T-helper 17 cell (primary cell): Measurements from ENCODE around the gene BAIAP2L2. TPM values are rescaled to one million over a fixed set of nuclear protein-coding genes. Genes with fewer than 3 reads are reported as not detected.

ENCODE experiments used
- ATAC-seq: fragments of 150-1000 bp; cut with Tn5 transposase; 2 replicates; pipeline ENCODE4 v1.10.0; 2021; ENCODE audit warnings: mild to moderate bottlenecking, moderate library complexity
- DNase-seq, 3 donors: peaks; one replicate each; pipeline versions ENCODE4 v3.0.0 to v3.0.0-alpha.2; 2020 to 2021
- H3K9me3 ChIP-seq: one replicate; pipeline ENCODE4 v1.7.0; 2013; ENCODE audit warnings: low read length, mild to moderate bottlenecking; ENCODE audit not compliant: control insufficient read depth, poor library complexity, severe bottlenecking
- H3K27ac Mint-ChIP-seq: one replicate; pipeline ENCODE4 v1.8.0; 2022; ENCODE audit warnings: mild to moderate bottlenecking, moderate library complexity, mixed read lengths
- H3K27me3 Mint-ChIP-seq: one replicate; pipeline ENCODE4 v1.8.0; 2022; ENCODE audit warnings: mixed read lengths
- H3K36me3 Mint-ChIP-seq: one replicate; pipeline ENCODE4 v1.8.0; 2022; ENCODE audit warnings: low read depth, mixed read lengths
- H3K4me1 Mint-ChIP-seq: one replicate; pipeline ENCODE4 v1.8.0; 2022; ENCODE audit warnings: mild to moderate bottlenecking, mixed read lengths
- H3K4me3 Mint-ChIP-seq: one replicate; pipeline ENCODE4 v1.8.0; 2022; ENCODE audit warnings: mild to moderate bottlenecking, moderate library complexity, mixed read lengths
- total RNA-seq, 4 donors: library from RNA in 2 of 4; stranded (reverse) in 2 of 4; gene quantifications; one replicate each; pipeline ENCODE4 v1.2.3 and lab custom pipeline; 2022 to 2026

The BAIAP2L2 gene
- total RNA-seq, 2 donors from 2014 or later, result 0.86 to 1.3 TPM

DNA sequence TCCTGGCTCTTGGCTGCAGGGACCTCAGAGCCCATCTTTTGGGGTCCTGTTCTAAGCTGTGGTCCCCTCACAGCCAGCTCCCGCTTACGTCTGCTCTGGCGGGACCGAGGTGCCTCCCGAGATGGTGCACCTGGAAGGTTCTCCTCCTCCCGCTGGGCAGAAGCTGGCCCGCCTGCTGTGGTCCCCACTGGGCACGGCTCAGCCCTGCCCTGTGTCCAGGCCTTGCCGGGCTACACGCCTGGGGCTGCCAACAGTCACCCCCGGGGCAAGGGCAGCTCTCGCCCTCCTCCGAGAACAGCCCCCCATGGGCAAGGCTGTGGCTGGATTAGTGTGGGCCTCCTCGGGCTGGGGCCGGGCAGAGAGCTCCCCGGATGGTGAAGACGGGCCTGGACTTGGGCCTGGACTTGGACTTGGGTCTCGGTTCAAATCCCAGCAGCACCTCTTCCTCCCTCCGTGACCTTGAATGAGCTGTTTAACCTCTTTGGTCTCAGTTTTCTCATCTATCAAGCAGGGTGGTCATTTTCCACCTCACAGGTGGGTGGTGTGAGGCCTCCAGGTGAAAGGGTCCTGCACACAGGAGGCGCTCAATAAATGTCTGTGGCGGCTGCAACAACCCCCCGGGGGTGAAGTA is 998 bp downstream of the BAIAP2L2 start:
- no peaks in the 10 kb centered on the region for H3K9me3 ChIP-seq
- Mint-ChIP-seq H3K36me3 (peaks cover 4% of the 10 kb centered on the region), H3K27me3 (no peaks in the 10 kb centered on the region), H3K4me3 (peak overlapping the region; percentile 66), H3K27ac (peak overlapping the region; percentile 54), H3K4me1 (peaks cover 13% of the 10 kb centered on the region)
- DNase-seq (no peak), ATAC-seq (no peak)

DNA sequence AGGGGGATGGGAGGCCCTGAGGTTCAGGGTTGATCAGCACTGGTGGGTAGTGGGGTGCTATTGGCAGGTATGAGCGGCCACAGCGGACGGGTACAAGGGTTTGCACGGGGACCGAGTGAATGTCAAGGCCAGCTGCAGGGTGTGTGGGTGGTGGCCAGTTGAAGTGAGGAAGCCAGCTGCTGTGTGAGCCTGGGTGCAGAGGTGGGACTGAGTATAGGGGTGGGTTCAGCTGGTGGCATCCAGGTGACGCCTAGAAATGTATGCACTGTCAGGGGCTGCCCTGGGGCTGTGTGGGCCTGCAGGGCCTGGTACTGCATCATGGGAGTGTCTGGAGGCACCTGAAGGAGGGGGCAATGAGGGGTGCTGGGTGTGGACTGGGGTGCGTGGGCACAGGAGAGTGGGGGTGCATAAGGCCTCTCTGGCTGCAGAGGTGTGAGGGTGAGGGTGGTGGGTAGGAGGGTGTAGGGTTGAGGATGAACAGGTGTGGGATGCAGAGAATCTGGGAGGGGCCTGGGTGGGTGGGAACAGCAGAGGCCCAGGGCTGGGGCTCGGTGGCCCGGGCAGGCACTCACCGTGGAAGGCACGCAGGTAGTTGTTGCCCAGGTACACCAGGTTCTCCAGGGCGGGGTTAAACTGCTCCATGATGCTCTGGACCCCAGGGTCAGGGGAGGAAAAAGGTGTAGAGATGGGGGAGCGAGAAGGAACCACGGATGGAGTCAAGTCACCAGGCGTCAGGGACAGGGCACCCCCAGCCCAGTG is 1.7 kb downstream of the BAIAP2L2 start:
- Mint-ChIP-seq H3K27me3 (no peaks in the 10 kb centered on the region), H3K27ac (no peak overlapping the region), H3K36me3 (peaks cover 2% of the 10 kb centered on the region), H3K4me1 (peaks cover 14% of the 10 kb centered on the region), H3K4me3 (peak overlapping the region; percentile 73)
- DNase-seq (no peak), ATAC-seq (peak; percentile 20)
- no peaks in the 10 kb centered on the region for H3K9me3 ChIP-seq

DNA sequence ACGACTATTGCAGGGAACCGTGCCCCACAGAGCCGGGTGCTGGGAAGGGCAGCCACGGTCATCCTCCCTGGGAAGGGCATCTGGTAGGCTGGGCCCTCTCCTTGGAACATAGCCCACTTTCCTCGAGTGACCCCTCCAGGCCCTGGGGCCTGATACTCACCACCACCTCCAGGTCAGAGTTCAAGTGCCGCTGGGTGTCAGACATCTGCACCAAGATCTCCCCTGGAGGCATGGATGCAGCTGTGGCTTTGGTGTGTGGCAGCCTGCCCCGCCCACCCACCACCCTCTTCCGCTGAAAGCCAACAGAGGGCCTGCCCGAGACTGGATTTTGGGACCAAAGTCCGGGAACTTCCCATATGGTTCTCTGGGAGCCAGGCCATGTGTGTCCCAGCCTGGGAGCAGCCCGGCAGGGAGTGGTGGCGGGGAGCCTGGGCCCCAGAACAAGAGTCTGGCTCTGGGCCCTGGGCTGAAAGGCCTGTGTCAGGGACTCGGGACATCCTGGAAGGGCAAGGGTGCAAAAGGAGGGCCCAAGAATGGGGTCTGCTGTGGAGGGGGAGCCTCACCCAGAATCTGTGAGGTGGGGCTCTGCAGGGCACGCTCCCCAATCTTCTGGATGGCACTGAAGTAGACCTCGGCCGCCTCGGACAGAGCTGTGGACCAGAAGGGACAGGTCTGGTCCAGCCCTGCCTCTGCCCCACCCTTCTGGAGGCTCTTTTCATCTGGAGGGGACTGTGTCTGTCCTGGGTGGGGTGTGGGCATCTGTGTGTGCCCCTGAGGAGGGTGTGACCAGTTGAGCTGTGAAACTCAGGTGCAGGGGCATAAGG is 2.6 kb downstream of the BAIAP2L2 start:
- H3K27ac Mint-ChIP-seq, result peak overlapping the region; percentile 43
- DNase-seq, result no peak
- peaks cover 14% of the 10 kb centered on the region for H3K4me1 Mint-ChIP-seq
- ATAC-seq, result no peak
- H3K27me3 Mint-ChIP-seq, result no peaks in the 10 kb centered on the region
- H3K9me3 ChIP-seq, result no peaks in the 10 kb centered on the region
- H3K36me3 Mint-ChIP-seq, result peaks cover 2% of the 10 kb centered on the region
- peak overlapping the region; percentile 73 for H3K4me3 Mint-ChIP-seq

DNA sequence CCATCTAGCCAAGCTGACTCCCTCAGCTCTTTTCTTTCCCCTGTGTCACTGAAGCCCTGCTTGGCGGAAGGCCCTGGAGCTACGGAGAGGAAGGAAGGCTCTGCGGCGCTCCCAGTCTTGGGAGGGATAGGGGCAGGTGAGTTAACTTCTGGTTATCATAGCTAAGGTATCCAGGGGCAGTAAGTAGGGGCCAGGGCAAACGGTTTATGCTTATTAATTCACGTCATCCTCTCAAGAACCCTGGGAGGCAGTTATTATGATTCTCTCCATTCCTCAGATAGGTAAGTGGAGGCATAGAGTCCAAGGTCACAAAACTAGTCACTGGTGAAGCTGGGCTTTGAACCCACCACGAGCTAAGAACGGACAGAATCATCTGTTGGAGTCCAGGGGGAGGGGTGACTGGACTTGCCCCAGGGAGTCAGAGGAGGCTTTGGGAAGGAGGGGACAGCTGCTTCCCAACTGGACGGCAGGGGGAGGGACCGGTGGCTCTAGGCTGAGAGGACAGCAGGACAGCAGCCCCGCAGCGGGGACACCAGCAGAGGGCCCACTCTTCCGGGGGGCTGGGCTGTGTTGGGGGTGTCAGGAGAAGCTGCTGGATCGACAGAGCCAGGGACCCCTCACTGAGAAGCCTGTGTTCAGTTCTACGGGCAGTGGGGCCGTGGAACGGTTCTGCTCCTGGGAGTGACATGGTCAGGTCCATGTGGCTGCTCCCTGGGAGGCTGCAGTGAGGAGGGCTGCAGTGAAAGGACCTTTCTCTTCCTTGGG is 3.5 kb downstream of the BAIAP2L2 start:
- H3K27me3 Mint-ChIP-seq, result no peaks in the 10 kb centered on the region
- H3K36me3 Mint-ChIP-seq, result no peaks in the 10 kb centered on the region
- DNase-seq (no peak), ATAC-seq (no peak)
- no peak overlapping the region for H3K27ac Mint-ChIP-seq
- H3K9me3 ChIP-seq, result no peaks in the 10 kb centered on the region
- peaks cover 15% of the 10 kb centered on the region for H3K4me1 Mint-ChIP-seq
- no peak overlapping the region for H3K4me3 Mint-ChIP-seq

DNA sequence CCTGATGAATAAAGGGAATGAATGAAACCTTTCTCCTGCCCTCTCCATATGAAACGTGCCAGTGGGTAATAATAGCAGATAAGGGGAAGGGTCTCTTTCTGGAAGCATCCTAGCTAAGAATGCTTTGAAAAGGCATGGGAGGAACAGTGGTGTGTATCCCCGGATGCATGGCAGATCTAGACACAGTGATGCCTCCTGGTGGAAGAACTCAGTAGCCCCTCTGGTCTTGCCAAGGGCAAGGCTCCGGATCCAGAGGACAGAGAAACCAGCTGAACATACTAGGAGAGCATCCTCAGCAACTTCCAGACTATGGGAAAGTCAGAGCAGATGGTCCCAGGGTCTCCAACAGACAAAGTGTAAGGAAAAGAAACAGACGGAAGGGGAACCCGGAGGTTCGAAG is 6.4 kb downstream of the BAIAP2L2 start:
- no peak for DNase-seq
- no peaks in the 10 kb centered on the region for H3K9me3 ChIP-seq
- Mint-ChIP-seq H3K4me3 (no peak overlapping the region), H3K4me1 (peaks cover 20% of the 10 kb centered on the region), H3K27ac (no peak overlapping the region), H3K36me3 (no peaks in the 10 kb centered on the region), H3K27me3 (no peaks in the 10 kb centered on the region)
- ATAC-seq, result no peak

DNA sequence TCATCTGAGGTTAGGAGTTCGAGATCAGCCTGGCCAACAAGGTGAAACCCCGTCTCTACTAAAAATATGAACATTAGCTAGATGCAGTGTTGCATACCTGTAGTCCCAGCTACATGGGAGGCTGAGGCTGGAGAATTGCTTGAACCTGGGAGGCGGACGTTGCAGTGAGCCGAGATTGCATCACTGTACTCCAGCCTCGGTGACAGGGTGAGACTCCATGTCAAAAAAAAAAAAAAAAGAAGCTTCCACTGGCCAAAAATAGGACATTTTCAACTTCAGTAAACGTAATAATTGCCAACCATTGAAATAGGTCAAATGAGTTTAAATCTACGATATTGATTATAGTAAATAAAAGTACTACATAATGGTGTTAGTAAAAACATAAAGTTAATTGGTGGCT is 6.8 kb downstream of the BAIAP2L2 start:
- Mint-ChIP-seq H3K27ac (no peak overlapping the region), H3K4me3 (no peak overlapping the region), H3K4me1 (peaks cover 19% of the 10 kb centered on the region), H3K27me3 (no peaks in the 10 kb centered on the region), H3K36me3 (no peaks in the 10 kb centered on the region)
- H3K9me3 ChIP-seq, result no peaks in the 10 kb centered on the region
- ATAC-seq, result no peak
- DNase-seq, result no peak

DNA sequence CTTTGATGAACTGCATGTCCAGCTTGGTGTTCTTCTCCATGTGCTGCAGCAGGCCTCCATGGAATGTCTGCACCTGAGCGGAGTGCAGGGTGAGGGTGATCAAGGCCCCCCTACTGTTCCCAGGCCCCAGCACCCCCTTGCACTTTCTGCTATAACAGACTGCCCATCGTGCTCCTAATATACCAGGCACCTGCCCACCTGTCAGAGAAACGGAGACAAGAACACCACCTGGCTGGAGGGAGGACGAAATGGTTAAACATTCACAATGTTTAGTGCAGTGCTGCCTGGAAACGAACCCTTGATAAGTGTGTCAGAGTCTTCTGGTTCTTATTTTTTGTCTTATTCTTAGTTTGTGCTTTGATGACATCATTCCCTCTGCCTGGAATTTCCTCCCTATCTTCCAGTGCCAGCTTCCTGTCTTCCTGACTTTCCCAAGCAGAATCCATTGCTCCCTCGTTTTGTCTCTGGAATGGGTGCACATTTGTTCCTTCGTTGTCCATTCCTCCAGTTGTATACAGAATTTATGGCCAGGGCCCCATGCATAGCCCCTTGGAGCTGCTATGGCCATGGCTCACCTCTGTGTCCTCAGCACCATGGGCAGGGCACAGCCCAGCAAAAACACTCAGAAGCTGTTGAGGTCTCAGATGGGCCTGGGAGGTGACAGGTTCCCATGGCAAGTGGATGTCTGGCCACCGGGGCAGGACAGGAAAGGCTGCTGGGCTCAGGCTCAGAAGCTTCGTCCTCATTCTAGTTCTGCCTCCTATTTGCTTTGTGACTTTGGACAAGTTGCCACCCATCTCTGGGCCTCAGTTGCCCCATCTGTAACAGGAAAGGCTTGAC is 11.9 kb downstream of the BAIAP2L2 start:
- DNase-seq (no peak), ATAC-seq (no peak)
- H3K36me3 Mint-ChIP-seq, result peaks cover 6% of the 10 kb centered on the region

DNA sequence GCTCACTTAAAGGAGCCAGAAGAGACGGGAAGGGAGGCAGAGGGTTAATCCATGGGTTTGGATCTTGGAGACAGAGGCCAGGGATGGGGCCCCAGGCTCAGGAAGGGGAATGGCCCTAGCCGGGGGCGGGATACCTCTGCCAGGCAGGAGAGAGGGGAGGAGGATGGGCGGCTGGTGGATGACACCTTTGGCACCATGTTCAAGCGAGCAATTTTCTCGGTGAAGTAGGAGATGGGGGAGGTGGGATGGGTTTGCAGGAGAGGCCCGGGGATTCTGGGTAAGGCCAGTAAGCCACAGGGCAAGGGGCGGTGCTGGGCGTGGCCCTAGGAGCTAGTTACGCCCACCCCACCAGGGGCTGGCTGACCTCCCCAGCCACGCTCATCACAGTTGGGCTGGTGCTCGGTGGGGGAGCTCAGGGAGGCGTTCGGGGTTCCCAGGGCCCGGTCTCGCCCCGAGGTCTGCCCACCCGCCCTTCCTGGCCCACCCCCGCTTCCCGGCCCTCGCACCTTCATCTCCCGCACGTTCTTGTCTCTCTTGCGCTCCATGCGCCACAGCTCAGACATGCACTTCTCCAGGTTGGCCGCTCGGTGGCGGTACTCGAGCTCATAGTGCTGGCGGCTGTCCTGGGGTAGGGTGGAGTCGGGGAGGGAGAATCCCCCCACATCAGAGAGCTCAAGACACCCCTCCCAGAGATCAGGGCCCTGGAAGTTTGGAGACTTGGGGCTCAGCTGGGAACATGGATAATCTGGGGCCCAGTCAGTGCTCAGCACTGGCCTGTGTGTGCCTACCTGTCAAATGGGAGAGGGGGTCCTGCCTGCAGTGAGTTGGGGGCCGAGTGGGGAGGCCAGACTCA is 12.7 kb downstream of the BAIAP2L2 start:
- DNase-seq (no peak), ATAC-seq (no peak)
- Mint-ChIP-seq H3K27ac (no peak overlapping the region), H3K4me1 (peaks cover 8% of the 10 kb centered on the region), H3K4me3 (no peak overlapping the region), H3K36me3 (peaks cover 6% of the 10 kb centered on the region), H3K27me3 (no peaks in the 10 kb centered on the region)
- H3K9me3 ChIP-seq, result no peaks in the 10 kb centered on the region

More for the DNA sequence above, 11.9 kb downstream of the BAIAP2L2 start:
- no peak overlapping the region for H3K27ac Mint-ChIP-seq
- H3K9me3 ChIP-seq, result no peaks in the 10 kb centered on the region
- no peak overlapping the region for H3K4me3 Mint-ChIP-seq
- H3K4me1 Mint-ChIP-seq, result peaks cover 8% of the 10 kb centered on the region
- no peaks in the 10 kb centered on the region for H3K27me3 Mint-ChIP-seq

DNA sequence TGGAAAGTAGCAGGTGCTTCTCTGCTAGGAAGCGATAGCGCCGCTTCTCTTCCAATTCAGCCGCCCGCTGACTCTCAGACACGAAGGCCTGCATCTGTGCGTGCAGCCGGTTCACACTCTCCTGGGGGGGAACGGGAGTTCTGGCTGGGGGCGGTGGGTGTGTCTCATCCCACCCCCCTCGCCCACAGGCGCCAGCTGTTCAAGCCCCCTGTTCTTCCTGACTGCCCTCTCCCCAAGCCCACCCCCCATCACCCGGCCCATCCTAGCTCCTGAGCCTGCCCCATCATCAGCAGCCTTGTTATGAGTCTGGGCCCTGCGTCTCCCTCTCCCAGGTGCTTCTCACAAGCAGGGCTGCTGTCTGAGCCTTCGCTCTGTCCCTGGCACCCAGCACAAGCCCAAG is 13.4 kb downstream of the BAIAP2L2 start:
- Mint-ChIP-seq H3K27me3 (no peaks in the 10 kb centered on the region), H3K4me3 (no peak overlapping the region), H3K27ac (no peak overlapping the region)

DNA sequence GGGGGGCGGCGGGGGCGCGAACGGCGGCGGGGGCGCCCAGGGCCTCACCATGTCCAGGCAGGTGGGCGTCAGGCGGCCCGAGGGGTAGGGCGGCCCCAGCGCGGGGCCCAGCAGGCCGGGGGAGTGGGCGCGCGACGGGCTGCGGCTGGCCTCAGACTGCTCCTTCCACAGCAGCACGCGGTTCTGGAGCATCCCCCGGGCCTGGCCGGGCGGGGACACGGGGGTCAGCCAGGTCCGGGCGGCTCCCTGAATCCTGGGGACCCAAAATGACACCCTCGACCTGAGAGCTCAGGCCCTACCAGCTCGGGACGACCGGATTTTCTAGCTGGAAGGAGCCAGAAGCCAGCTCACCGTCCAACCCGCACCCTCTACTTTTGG is 21.0 kb downstream of the BAIAP2L2 start:
- H3K36me3 Mint-ChIP-seq, result peaks cover 2% of the 10 kb centered on the region
- H3K27me3 Mint-ChIP-seq, result peaks cover 5% of the 10 kb centered on the region
- DNase-seq, result no peak
- ATAC-seq, result no peak
- H3K27ac Mint-ChIP-seq, result peak overlapping the region; percentile 21
- H3K4me3 Mint-ChIP-seq, result peak overlapping the region; percentile 12
- H3K4me1 Mint-ChIP-seq, result peaks cover 6% of the 10 kb centered on the region
- no peaks in the 10 kb centered on the region for H3K9me3 ChIP-seq

More for the DNA sequence above, 13.4 kb downstream of the BAIAP2L2 start:
- no peak for ATAC-seq
- no peaks in the 10 kb centered on the region for H3K9me3 ChIP-seq
- peaks cover 6% of the 10 kb centered on the region for H3K4me1 Mint-ChIP-seq
- no peak for DNase-seq
- peaks cover 6% of the 10 kb centered on the region for H3K36me3 Mint-ChIP-seq

DNA sequence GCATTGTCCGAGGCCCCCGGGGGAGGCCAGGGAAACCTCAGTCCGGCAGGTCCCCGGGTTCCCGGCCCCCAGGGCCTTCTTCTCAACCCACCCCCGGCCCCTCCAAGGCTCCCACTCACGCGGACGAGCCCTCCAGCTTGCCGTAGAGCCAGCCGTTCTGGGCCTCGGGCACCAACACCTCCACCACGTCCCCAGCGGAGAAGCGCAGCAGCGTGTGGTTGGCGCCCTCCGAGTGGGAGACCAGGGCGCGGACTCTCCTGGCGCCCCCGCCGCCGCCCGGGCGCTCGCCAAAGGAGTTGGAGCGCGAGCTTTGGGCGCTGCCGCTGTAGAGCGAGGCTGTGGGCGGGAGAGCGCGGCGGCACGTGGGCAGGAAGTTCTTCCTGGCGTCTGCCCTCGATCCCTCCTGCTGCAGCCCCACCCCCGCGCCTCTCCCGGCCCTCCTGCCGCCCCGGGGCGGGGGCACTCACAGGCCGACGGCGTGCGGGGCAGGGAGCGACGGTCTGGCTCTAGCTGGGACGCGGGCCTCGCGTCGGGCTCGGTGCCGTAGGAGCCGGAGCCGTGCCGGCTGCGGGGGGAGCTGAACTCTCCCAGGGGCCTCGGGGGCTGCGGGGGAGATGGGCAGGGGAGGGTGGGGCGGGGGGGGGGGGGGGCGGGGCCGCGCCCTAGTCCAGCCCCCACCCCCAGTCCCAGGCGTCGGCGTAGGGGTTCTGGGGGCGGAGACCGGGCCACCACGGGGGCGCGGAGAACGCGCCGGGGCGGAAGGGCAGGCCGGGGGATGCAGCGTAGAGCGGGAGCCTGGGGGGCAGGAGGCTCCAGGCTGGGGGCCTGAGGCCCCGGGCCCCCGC is 21.6 kb downstream of the BAIAP2L2 start:
- DNase-seq (no peak), ATAC-seq (no peak)
- Mint-ChIP-seq H3K27me3 (peaks cover 5% of the 10 kb centered on the region), H3K36me3 (peaks cover 2% of the 10 kb centered on the region), H3K27ac (no peak overlapping the region), H3K4me3 (no peak overlapping the region), H3K4me1 (peaks cover 6% of the 10 kb centered on the region)
- no peaks in the 10 kb centered on the region for H3K9me3 ChIP-seq
